ENCODE data around the gene PCSK9. TPM values are rescaled to one million over a fixed set of nuclear protein-coding genes. Genes with fewer than 3 reads are reported as not detected.

PCSK9 gene
- total RNA-seq, 2 donors from 2014 or later, result 0.21 to 0.27 TPM

Other genes with a start within 250 kb of the PCSK9 start
- gene TTC22, start 238.2 kb upstream of the PCSK9 start, total RNA-seq, result under 1 TPM in 1 of 2 donors, not detected in 1; 0.63 TPM
- 10 to 100 TPM; 32.1 to 56.4 TPM for gene DHCR24, start 152.4 kb upstream of the PCSK9 start, total RNA-seq
- gene TMEM61, start 58.9 kb upstream of the PCSK9 start, total RNA-seq, result 1 to 10 TPM in 1 of 2 donors, not detected in 1; 3.4 TPM
- not detected for gene BSND, start 40.6 kb upstream of the PCSK9 start, total RNA-seq
- gene USP24, start 175.8 kb downstream of the PCSK9 start, total RNA-seq, result 10 to 100 TPM; 47.8 to 58.5 TPM

Measured in thoracic aorta (tissue), 2 donors.